IPS-NIHi11 (cell line): ENCODE results near the gene PHC2.

Experiments used
- DNase-seq: peaks from one replicate; pipeline ENCODE4 v3.0.0; 2012; ENCODE audit warnings: mixed read lengths, low spot score

PHC2 gene

GRCh38 chr1:33388805-33389771, 41.8 kb downstream of the PHC2 start:
- DNase-seq, result no peak

DNA sequence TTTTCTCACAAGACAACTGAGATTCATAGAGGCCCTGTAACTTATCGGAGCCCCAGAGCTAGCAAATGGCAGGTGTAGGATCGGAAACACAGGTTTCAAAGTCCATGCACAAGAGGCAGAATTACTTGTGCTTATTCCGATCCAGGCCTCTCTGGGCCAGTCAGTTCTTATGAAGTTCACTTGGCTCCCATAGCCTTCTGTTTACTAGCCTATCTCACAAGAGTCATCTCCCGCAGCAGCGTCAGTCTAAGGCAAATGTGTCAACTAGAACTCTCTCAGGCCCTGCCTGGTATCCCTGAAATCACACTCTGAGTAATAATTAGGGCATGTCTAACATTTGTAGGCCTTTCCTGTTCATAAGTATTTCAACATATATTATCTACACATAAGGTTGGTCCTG, 43.3 kb downstream of the PHC2 start:
- DNase-seq, result no peak

GRCh38 chr1:33385251-33385650, 45.6 kb downstream of the PHC2 start:
- no peak for DNase-seq

- DNase-seq, result no peak
Observed at GRCh38 chr1:33384040-33384812, 46.7 kb downstream of the PHC2 start.

GRCh38 chr1:33383489-33383888, 47.4 kb downstream of the PHC2 start:
- DNase-seq, result no peak

GRCh38 chr1:33382661-33383415, 48.1 kb downstream of the PHC2 start:
- DNase-seq, result no peak

- no peak for DNase-seq
Observed at GRCh38 chr1:33381977-33382376, 48.9 kb downstream of the PHC2 start.

DNA sequence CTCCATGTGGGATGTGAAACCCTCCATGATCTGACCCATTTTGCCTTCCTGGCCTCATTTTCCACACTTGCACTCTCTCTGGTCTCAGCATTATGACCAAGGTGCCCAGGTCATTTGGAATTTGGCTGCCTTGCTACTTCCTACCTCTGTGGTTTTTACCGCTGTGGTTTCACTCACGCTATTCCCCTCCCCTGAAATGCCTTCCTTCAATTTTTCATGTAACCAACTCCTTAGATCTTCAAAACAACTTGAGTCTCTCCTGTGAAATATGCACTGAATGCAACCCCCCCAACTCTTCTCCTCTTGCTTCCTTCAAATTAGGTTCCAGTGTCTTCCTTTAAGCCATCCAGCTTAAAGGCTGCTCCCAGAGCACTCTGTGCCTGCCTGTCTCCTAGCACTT, 50.1 kb downstream of the PHC2 start:
- DNase-seq, result no peak

DNA sequence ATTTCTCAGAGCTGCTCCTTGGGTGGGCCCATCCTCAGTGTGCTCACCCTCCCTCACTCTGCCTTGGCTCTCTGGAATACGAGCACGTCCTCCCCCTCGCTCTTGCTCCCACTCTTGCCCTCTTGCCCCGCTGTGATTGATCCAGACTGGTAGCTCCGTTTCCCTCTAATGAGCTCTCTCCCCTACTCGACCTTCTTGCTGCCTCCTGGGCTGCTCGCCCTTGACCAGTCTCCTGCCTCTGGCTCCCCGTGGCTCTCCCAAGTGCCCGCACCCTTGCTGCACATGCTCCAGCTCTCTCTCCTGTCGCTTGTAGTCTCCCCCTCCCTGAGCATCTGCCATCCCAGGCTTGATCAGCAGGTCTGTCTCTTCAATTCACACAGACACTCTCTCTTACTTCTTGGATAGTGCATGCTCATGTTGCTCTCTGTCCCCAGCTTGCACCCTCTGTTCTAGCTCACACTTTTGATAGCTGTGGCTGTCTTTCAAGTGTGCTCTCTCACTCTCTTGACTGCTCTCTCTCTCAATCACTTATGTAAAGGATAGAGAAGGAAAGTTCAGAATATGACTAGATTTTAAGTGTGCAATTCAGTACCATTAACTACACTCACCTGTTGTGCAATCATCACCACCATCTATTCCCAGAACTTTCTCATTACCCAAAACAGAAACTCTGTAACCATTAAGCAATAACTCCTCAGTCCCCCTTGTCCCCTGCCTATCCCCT, 51.1 kb downstream of the PHC2 start:
- DNase-seq, result no peak

- no peak for DNase-seq
Observed at GRCh38 chr1:33378976-33379375, 51.9 kb downstream of the PHC2 start.

GRCh38 chr1:33378524-33378923, 52.4 kb downstream of the PHC2 start:
- no peak for DNase-seq

GRCh38 chr1:33377756-33378155, 53.1 kb downstream of the PHC2 start:
- DNase-seq, result no peak

DNA sequence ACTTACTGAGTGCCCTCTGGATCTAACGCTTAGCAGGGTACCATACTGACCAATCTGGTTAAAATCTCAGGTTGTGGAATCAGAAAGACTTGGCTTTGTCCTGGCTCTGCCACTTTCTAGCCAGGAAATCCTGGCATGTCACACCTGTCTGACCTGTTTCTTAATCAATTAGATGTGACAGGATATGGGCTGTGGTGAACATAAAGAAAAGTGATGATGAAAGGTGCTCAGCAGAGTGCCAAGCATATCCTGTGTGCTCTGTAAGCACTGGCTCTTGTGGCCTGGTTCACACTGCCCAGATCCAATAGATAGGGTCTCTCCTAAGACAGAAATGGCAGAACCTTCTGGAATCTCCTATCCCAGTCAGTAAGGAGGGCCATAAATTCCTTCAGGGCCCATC, 53.9 kb downstream of the PHC2 start:
- no peak for DNase-seq

- no peak for DNase-seq
Observed at GRCh38 chr1:33375316-33375715, 55.6 kb downstream of the PHC2 start.

- DNase-seq, result no peak
Observed at GRCh38 chr1:33374336-33375105, 56.4 kb downstream of the PHC2 start.

GRCh38 chr1:33373606-33374005, 57.3 kb downstream of the PHC2 start:
- DNase-seq, result no peak

DNA sequence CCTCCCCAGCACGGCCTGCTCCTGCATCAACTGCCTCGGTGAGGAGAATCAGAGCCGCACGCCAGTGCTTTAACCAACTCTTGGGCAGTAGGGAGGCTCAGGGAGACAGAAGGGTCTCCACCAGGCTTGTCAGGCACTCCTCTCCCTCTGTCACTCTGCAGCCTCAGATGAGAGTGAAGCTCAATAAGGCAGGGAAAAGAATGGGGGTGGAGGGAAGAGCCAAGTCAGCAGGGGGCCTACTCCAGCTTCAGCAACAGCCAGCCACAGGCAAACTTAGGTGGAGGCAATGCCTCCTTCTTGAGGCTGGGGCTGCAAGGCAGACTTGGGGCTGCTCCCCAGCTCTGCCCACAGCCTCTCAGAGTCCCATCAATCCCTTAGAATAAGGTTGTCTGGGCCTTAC, 58.2 kb downstream of the PHC2 start:
- no peak for DNase-seq

DNA sequence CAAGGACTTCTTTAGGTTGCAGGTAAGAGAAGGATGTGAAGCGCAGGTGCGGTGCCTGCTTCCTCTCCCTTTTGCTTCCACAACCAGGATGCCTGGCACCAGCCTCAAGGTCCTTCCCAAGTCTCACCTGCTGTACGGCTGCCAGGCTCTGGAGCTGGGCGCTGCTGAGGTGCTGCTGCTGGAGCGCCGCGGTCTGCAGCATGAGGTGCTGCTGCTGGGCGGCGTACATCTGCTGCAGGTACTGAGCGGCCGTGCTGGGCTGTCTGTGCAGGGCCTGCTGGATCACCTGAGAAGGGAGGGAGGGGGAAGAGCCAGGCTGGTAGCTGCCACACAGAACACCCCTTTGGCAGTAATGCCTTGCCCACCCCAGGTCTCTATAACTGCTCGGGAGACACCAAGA, 58.7 kb downstream of the PHC2 start:
- no peak for DNase-seq

DNA sequence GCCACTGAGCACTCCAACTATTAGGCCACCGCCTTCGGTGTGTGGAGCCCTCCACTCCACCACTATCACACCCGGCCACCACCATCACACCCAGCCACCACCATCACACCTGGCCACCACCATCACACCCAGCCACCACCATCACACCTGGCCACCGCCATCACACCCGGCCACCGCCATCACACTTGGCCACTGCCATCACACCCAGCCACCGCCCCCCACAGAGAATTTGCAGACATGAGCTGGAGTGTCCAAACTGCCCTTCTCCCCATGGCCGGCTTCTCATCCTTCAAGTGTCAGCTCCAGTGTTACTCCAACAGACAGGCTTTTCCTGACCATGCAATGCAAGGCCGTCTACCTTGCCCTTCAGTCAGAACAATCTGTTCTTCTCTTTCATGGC, 59.6 kb downstream of the PHC2 start:
- no peak for DNase-seq

DNA sequence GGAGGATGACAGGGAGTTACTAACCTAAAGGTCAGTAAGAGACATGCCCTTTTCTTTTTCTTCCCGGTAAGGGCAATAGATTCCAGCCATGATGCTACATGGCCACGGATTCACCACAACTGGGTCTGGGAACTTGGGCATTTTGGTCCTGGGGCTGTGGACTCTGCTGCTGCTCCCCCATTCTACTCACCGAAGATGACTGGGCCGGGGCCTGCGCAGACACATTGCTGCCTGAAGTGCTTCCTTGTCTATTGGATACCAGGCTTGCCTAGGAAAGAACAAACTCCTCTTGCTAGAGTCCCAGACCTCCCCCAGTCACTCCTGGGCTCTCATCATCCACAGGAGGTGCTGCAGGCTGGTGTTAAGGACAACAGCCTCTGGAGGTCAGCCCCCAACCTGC, 60.1 kb downstream of the PHC2 start:
- DNase-seq, result no peak

GRCh38 chr1:33370301-33370700, 60.6 kb downstream of the PHC2 start:
- DNase-seq, result no peak
